Gastrocnemius medialis (tissue), 4 donors: ENCODE measurements around the gene BBOX1. TPM values are rescaled to one million over a fixed set of nuclear protein-coding genes. Genes with fewer than 3 reads are reported as not detected.

ENCODE experiments used
- ATAC-seq, 2 donors: fragments of 150-250 bp; one replicate each; pipeline ENCODE4 v1.9.1; 2016
- DNase-seq, 2 donors: peaks; one replicate each; pipeline ENCODE4 v3.0.0-alpha.2; 2019
- H3K27ac ChIP-seq, 4 donors: fragments of 200-600 bp; sonication (generic); 1 replicate in 1 of 4; 2 replicates in 3 of 4; pipeline ENCODE4 v1.5.1; 2016 to 2018; ENCODE audit warnings: mild to moderate bottlenecking in 2 of 4, moderate library complexity in 1 of 4
- H3K27me3 ChIP-seq, 3 donors: fragments of 200-600 bp; sonication (generic) in 2 of 3; 1 replicate in 1 of 3; 2 replicates in 2 of 3; pipeline versions ENCODE4 v1.5.1 to v1.6.0; 2016 to 2019; ENCODE audit warnings: mild to moderate bottlenecking in 1 of 3, moderate library complexity in 1 of 3
- H3K36me3 ChIP-seq, 2 donors: fragments of 200-600 bp; sonication (generic) in 1 of 2; one replicate each; pipeline ENCODE4 v1.5.1; 2017 to 2018
- H3K4me1 ChIP-seq, 2 donors: fragments of 200-600 bp; sonication (generic) in 1 of 2; one replicate each; pipeline ENCODE4 v1.5.1; 2016 to 2017; ENCODE audit warnings: mild to moderate bottlenecking in 2 of 2
- H3K4me3 ChIP-seq, 4 donors: fragments of 200-600 bp; sonication (generic) in 3 of 4; 1 replicate in 1 of 4; 2 replicates in 3 of 4; pipeline ENCODE4 v1.5.1; 2016 to 2019; ENCODE audit warnings: mild to moderate bottlenecking in 2 of 4
- H3K9me3 ChIP-seq, 3 donors: fragments of 200-600 bp; sonication (generic) in 2 of 3; 1 replicate in 1 of 3; 2 replicates in 2 of 3; pipeline ENCODE4 v1.5.1; 2016 to 2019
- POLR2A ChIP-seq, 2 donors: fragments of 450-650 bp; IDR thresholded peaks; one replicate each; pipeline ENCODE4 v1.6.1; 2017; ENCODE audit warnings: antibody characterized with exemption in 2 of 2, mild to moderate bottlenecking in 2 of 2, moderate library complexity in 2 of 2
- in situ Hi-C, 4 donors: fragments of 200-750 bp; cut with MboI; loops; one replicate each; pipeline versions ENCODE4 v1.15.0 to v1.8.0; 2017; ENCODE audit warnings: low sequenced_read_pairs in 4 of 4
- intact Hi-C: fragments of 100-400 bp; cut with DNase I; formaldehyde crosslinking; loops from one replicate; pipeline ENCODE4 v1.15.1; 2023; ENCODE audit warnings: low total_unique reads
- total RNA-seq, 4 donors: library from RNA; depleted of rRNA; stranded (reverse); fragments of >200 nt; gene quantifications; one replicate each; pipeline versions ENCODE4 v1.1.0 to v1.2.3, GENCODE V29; 2016
- TF ChIP-seq, protein P1 (sequence below), 5 experiments: fragments of 450-650 bp in 3 of 5; fragments of 200-600 bp in 2 of 5; sonication (generic) in 2 of 5; IDR thresholded peaks in 4 of 5; conservative IDR thresholded peaks in 1 of 5; 1 replicate in 4 of 5; 2 replicates in 1 of 5; pipeline ENCODE4 v1.5.1; 2016 to 2019; ENCODE audit warnings: antibody characterized with exemption in 5 of 5, mild to moderate bottlenecking in 3 of 5, moderate library complexity in 3 of 5

BBOX1 gene
- total RNA-seq, 4 donors from 2014 or later, result 0.25 to 10.2 (median 0.65) TPM; not detected in 1

DNA sequence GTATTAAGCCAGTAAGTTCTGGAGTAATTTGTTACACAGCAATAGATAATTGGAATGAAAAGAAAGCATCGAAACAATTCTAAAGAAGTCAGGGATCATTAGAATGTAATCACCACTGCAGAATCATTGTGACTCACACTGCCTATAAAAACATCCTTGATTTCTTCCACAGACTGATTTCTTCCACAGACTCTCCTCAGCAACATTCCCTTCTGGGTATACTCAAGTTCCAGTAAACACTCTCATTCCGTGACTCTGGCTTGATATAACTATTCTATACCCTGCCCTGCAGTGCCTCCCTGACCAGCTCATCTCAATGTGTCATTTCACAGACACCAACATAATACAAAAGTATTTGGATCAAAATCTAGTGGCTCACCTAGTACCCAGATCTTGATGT, 120.5 kb downstream of the BBOX1 start:
- H3K36me3 ChIP-seq, result no peaks in the 10 kb centered on the region
- DNase-seq (no peak), ATAC-seq (no peak)
- no peaks in the 10 kb centered on the region for H3K9me3 ChIP-seq
- no peaks in the 10 kb centered on the region for H3K27me3 ChIP-seq
- in situ Hi-C loops (loop anchor here (5.0 to 25.0 kb wide), 4 partner anchors 396 to 874 kb away; no protein-coding TSS in a partner anchor), intact Hi-C loops (no loop called here)
- no peak overlapping the region for H3K27ac ChIP-seq
- TF ChIP-seq, protein P1, sequence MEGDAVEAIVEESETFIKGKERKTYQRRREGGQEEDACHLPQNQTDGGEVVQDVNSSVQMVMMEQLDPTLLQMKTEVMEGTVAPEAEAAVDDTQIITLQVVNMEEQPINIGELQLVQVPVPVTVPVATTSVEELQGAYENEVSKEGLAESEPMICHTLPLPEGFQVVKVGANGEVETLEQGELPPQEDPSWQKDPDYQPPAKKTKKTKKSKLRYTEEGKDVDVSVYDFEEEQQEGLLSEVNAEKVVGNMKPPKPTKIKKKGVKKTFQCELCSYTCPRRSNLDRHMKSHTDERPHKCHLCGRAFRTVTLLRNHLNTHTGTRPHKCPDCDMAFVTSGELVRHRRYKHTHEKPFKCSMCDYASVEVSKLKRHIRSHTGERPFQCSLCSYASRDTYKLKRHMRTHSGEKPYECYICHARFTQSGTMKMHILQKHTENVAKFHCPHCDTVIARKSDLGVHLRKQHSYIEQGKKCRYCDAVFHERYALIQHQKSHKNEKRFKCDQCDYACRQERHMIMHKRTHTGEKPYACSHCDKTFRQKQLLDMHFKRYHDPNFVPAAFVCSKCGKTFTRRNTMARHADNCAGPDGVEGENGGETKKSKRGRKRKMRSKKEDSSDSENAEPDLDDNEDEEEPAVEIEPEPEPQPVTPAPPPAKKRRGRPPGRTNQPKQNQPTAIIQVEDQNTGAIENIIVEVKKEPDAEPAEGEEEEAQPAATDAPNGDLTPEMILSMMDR (IDR thresholded peaks at IDR 0.05 in 4 of 5, conservative IDR thresholded peaks at IDR 0.05 in 1 of 5), result no peak
- H3K4me1 ChIP-seq, result no peaks in the 10 kb centered on the region
- no peak overlapping the region for H3K4me3 ChIP-seq

DNA sequence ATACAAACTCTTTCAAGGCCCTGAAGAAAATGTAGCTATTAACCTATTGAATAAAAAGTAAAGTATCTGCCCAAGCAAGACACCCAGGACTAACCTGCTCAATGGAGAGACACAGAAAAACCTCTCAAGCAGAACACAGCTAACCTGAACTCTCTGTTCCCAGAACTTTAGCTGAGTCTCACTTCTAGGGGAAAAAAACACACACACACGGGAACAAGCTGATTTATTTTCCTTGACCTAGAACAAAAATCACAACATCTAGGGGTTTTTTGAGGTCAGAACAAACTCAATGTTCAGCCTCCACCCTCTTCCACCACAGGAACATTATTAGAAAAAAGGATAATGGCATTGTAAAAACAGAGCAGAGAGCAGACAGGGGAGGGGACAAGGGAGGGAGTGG, 121.6 kb downstream of the BBOX1 start:
- TF ChIP-seq POLR2A (IDR thresholded peaks at IDR 0.05), result no peak
- TF ChIP-seq, protein P1 (IDR thresholded peaks at IDR 0.05 in 4 of 5, conservative IDR thresholded peaks at IDR 0.05 in 1 of 5), result no peak
- intact Hi-C loops, result no loop called here
- no peak overlapping the region for H3K27ac ChIP-seq

DNA sequence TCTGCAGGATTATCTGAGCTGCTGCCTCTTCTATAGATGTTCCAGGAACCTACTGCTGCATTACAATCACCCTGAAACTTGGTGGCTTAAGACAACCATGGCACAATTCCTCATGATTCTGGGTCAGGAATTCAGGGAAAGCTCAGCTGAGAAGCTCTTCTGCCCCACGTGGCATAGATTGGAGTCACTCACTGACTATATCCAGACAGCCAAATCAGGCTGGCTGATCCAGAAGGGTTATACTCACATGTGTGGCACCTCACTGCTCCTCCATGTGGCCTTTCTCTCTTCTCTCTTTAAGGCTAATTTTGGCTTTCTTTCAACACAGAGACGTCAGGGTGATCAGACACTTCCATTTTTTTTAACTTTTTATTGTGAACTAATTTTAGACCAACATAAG, 125.5 kb downstream of the BBOX1 start:
- no peak overlapping the region for H3K27ac ChIP-seq
- H3K4me1 ChIP-seq, result no peaks in the 10 kb centered on the region
- no peaks in the 10 kb centered on the region for H3K9me3 ChIP-seq
- TF ChIP-seq, protein P1 (IDR thresholded peaks at IDR 0.05 in 4 of 5, conservative IDR thresholded peaks at IDR 0.05 in 1 of 5), result no peak
- no peak for TF ChIP-seq POLR2A (IDR thresholded peaks at IDR 0.05)
- ATAC-seq (no peak), DNase-seq (no peak)
- H3K27me3 ChIP-seq, result no peaks in the 10 kb centered on the region
- in situ Hi-C loops, result loop anchor here (10.0 to 25.0 kb wide), 3 partner anchors 401 to 879 kb away; no protein-coding TSS in a partner anchor
- intact Hi-C loops, result no loop called here
- no peak overlapping the region for H3K4me3 ChIP-seq
- no peaks in the 10 kb centered on the region for H3K36me3 ChIP-seq

More for the DNA sequence above, 121.6 kb downstream of the BBOX1 start:
- ATAC-seq (no peak), DNase-seq (no peak)
- no peaks in the 10 kb centered on the region for H3K9me3 ChIP-seq
- in situ Hi-C loops, result loop anchor here (5.0 to 25.0 kb wide), 4 partner anchors 397 to 875 kb away; no protein-coding TSS in a partner anchor
- no peaks in the 10 kb centered on the region for H3K36me3 ChIP-seq
- no peaks in the 10 kb centered on the region for H3K4me1 ChIP-seq
- H3K4me3 ChIP-seq, result no peak overlapping the region
- H3K27me3 ChIP-seq, result no peaks in the 10 kb centered on the region

DNA sequence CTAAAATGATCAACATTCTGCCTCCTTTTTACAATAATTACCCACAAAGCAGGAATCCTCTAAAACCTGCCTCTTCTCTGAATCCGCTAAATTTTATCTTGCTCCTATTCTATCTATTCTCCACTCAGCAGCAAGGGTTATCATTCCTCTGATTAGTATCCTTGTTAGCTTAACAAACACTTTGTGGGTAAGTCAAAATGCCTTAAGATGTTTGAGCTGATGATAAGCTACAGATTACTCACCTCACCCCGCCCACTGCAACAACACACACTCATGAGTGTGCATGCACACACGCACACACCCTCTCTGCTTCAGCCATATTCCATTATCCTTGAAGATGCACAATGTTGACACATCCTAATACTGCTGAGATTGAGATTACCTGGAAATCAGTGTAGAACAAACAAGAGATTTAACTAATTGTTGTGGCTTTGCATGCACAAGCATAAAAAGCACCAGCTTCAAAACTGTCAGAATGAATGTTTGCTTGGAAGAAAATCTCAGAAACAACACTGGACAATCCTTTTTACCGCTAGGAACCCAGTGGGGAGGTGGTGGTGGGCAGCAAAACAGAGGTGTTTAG, 130.9 kb downstream of the BBOX1 start:
- H3K9me3 ChIP-seq, result no peaks in the 10 kb centered on the region
- H3K27me3 ChIP-seq, result no peaks in the 10 kb centered on the region
- no peak overlapping the region for H3K27ac ChIP-seq
- ATAC-seq (no peak), DNase-seq (no peak)
- intact Hi-C loops (no loop called here), in situ Hi-C loops (loop anchor here in 3 of 4 donors (25.0 kb wide), 2 partner anchors 434 to 884 kb away; no protein-coding TSS in a partner anchor)
- H3K36me3 ChIP-seq, result no peaks in the 10 kb centered on the region
- no peak overlapping the region for H3K4me3 ChIP-seq
- TF ChIP-seq, protein P1 (IDR thresholded peaks at IDR 0.05 in 4 of 5, conservative IDR thresholded peaks at IDR 0.05 in 1 of 5), result no peak
- no peak for TF ChIP-seq POLR2A (IDR thresholded peaks at IDR 0.05)
- no peaks in the 10 kb centered on the region for H3K4me1 ChIP-seq
